Measurements from ENCODE around the gene TCHH.

The TCHH gene

DNA sequence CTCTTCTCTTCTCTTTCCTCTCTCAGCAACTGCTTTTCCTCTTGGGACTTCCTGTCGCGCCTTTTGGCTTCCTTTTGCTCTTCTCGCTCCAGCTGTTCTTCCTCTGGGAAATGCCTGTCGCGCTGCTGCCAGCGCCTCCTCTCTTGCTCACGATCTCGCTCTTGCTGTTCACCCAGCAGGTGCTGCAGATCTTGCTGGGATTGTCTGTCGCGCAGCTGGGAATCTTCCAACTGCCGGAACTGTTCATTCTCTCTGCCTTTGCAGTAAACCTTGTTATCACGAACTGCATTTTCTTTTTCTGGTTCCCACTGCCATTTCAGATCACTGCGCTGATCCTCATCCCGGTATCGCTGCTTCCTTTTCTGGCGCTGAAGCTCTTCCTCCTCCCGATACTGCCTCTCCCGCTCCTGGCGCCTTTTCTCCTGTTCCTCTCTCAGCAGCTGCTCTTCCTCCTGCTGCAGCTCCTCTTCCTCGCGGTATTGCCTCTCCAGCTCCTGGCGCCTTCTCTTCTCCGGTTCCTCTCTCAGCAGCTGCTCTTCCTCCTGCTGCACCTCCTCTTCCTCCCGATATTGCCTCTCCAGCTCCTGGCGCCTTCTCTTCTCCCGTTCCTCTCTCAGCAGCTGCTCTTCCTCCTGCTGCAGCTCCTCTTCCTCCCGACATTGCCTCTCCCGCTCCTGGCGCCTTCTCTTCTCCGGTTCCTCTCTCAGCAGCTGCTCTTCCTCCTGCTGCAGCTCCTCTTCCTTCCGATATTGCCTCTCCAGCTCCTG is 5.8 kb downstream of the TCHH start:
- peaks cover 5% of the 10 kb centered on the region for H3K27me3 ChIP-seq (ENCODE audit: insufficient read depth, low read length, poor library complexity, severe bottlenecking)
- H3K36me3 ChIP-seq (ENCODE audit: insufficient read depth, low read length), result no peaks in the 10 kb centered on the region
- H3K9ac ChIP-seq (ENCODE audit: low read depth, low read length, poor library complexity, severe bottlenecking), result no peak overlapping the region
- peaks cover 6% of the 10 kb centered on the region for H3K4me1 ChIP-seq (ENCODE audit: insufficient read depth, low read length, poor library complexity, severe bottlenecking)
- H3K9me3 ChIP-seq (ENCODE audit: insufficient read depth, low read depth, low read length), result no peaks in the 10 kb centered on the region
- H3K79me2 ChIP-seq (ENCODE audit: insufficient read depth, low read length), result no peaks in the 10 kb centered on the region
- no peaks in the 10 kb centered on the region for H3K9me2 ChIP-seq (replicated peaks; ENCODE audit: low read depth, low read length)
- no peak for TF ChIP-seq EZH2phosphoT487 (IDR thresholded peaks at IDR 0.05; ENCODE audit: borderline replicate concordance)
- TF ChIP-seq, protein P1, sequence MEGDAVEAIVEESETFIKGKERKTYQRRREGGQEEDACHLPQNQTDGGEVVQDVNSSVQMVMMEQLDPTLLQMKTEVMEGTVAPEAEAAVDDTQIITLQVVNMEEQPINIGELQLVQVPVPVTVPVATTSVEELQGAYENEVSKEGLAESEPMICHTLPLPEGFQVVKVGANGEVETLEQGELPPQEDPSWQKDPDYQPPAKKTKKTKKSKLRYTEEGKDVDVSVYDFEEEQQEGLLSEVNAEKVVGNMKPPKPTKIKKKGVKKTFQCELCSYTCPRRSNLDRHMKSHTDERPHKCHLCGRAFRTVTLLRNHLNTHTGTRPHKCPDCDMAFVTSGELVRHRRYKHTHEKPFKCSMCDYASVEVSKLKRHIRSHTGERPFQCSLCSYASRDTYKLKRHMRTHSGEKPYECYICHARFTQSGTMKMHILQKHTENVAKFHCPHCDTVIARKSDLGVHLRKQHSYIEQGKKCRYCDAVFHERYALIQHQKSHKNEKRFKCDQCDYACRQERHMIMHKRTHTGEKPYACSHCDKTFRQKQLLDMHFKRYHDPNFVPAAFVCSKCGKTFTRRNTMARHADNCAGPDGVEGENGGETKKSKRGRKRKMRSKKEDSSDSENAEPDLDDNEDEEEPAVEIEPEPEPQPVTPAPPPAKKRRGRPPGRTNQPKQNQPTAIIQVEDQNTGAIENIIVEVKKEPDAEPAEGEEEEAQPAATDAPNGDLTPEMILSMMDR (conservative IDR thresholded peaks at IDR 0.05; ENCODE audit: low read length), result no peak
- H3K4me3 ChIP-seq (ENCODE audit: low read length, poor library complexity, severe bottlenecking), result no peak overlapping the region
- no peak overlapping the region for H2AFZ ChIP-seq (ENCODE audit: low read length)
- no peaks in the 10 kb centered on the region for H4K20me1 ChIP-seq (ENCODE audit: insufficient read depth, low read length, poor library complexity, severe bottlenecking)
- no peaks in the 10 kb centered on the region for H3F3A ChIP-seq (ENCODE audit: low read depth)
- H3K4me2 ChIP-seq (ENCODE audit: low read depth, low read length, poor library complexity, severe bottlenecking), result no peak overlapping the region

DNA sequence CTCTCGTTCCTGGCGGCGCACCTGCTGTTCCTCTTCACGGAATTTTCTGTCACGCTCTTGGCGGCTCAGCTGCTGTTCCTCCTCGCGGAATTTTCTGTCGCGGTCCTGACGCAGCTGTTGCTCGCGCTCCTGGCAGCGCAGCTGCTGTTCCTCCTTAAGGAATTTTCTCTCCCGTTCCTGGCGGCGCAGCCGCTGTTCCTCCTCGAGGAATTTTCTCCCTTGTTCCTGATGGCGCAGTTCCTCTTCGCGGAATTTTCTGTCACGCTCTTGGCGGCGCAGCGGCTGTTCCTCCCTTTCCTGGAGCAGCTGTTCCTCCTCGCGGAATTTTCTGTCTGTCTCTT is 6.4 kb downstream of the TCHH start:
- Histone ChIP-seq H3F3A (ENCODE audit: low read depth) (no peaks in the 10 kb centered on the region), H3K36me3 (ENCODE audit: insufficient read depth, low read length) (no peaks in the 10 kb centered on the region), H3K9me2 (replicated peaks; ENCODE audit: low read depth, low read length) (no peaks in the 10 kb centered on the region), H3K4me1 (ENCODE audit: insufficient read depth, low read length, poor library complexity, severe bottlenecking) (peaks cover 6% of the 10 kb centered on the region), H2AFZ (ENCODE audit: low read length) (no peak overlapping the region), H3K4me2 (ENCODE audit: low read depth, low read length, poor library complexity, severe bottlenecking) (no peak overlapping the region), H3K9ac (ENCODE audit: low read depth, low read length, poor library complexity, severe bottlenecking) (no peak overlapping the region), H3K4me3 (ENCODE audit: low read length, poor library complexity, severe bottlenecking) (no peak overlapping the region), H4K20me1 (ENCODE audit: insufficient read depth, low read length, poor library complexity, severe bottlenecking) (no peaks in the 10 kb centered on the region), H3K9me3 (ENCODE audit: insufficient read depth, low read depth, low read length) (no peaks in the 10 kb centered on the region), H3K27me3 (ENCODE audit: insufficient read depth, low read length, poor library complexity, severe bottlenecking) (peaks cover 5% of the 10 kb centered on the region), H3K79me2 (ENCODE audit: insufficient read depth, low read length) (no peaks in the 10 kb centered on the region)
- TF ChIP-seq EZH2phosphoT487 (IDR thresholded peaks at IDR 0.05; ENCODE audit: borderline replicate concordance), result no peak
- TF ChIP-seq, protein P1 (conservative IDR thresholded peaks at IDR 0.05; ENCODE audit: low read length), result no peak

DNA sequence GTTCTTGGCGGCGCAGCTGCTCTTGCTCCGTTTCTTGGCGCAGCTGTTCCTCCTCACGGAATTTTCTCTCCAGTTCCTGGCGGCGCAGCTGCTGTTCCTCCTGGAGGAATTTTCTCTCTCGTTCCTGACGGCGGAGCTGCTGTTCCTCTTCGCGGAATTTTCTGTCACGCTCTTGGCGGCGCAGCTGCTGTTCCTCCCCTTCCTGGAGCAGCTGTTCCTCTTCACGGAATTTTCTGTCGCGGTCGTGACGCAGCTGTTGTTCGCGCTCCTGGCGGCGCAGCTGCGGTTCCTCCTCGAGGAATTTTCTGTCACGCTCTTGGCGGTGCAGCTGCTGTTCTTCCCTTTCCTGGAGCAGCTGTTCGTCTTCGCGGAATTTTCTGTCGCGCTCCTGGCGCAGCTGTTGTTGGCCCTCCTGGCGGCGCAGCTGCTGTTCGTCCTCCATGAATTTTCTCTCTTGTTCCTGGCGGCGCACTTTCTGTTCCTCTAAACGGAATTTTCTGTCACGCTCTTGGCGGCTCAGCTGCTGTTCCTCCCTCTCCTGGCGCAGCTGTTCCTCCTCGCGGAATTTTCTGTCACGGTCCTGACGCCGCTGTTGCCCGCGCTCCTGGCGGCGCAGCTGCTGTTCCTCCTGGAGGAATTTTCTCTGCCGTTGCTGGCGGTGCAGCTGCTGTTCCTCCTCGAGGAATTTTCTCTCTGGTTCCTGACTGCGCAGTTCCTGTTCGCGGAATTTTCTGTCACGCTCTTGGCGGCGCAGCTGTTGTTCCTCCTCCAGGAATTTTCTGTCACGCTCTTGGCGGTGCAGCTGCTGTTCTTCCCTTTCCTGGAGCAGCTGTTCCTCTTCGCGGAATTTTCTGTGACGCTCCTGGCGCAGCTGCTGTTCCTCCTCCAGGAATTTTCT is 7.0 kb downstream of the TCHH start:
- H2AFZ ChIP-seq (ENCODE audit: low read length), result no peak overlapping the region
- H3F3A ChIP-seq (ENCODE audit: low read depth), result no peaks in the 10 kb centered on the region
- H3K4me1 ChIP-seq (ENCODE audit: insufficient read depth, low read length, poor library complexity, severe bottlenecking), result peaks cover 6% of the 10 kb centered on the region
- no peak overlapping the region for H3K4me3 ChIP-seq (ENCODE audit: low read length, poor library complexity, severe bottlenecking)
- no peak overlapping the region for H3K9ac ChIP-seq (ENCODE audit: low read depth, low read length, poor library complexity, severe bottlenecking)
- H3K36me3 ChIP-seq (ENCODE audit: insufficient read depth, low read length), result no peaks in the 10 kb centered on the region
- H3K9me2 ChIP-seq (replicated peaks; ENCODE audit: low read depth, low read length), result no peaks in the 10 kb centered on the region
- no peaks in the 10 kb centered on the region for H3K9me3 ChIP-seq (ENCODE audit: insufficient read depth, low read depth, low read length)
- TF ChIP-seq, protein P1 (conservative IDR thresholded peaks at IDR 0.05; ENCODE audit: low read length), result no peak
- TF ChIP-seq EZH2phosphoT487 (IDR thresholded peaks at IDR 0.05; ENCODE audit: borderline replicate concordance), result no peak
- no peaks in the 10 kb centered on the region for H3K79me2 ChIP-seq (ENCODE audit: insufficient read depth, low read length)
- H3K4me2 ChIP-seq (ENCODE audit: low read depth, low read length, poor library complexity, severe bottlenecking), result no peak overlapping the region
- H4K20me1 ChIP-seq (ENCODE audit: insufficient read depth, low read length, poor library complexity, severe bottlenecking), result no peaks in the 10 kb centered on the region
- peaks cover 5% of the 10 kb centered on the region for H3K27me3 ChIP-seq (ENCODE audit: insufficient read depth, low read length, poor library complexity, severe bottlenecking)

Measured in Loucy (cell line).